NOMO-1 (cell line): Measurements from ENCODE around the gene PDE5A.
"Not testable (repeated sequence)": the region's sequence is repeated elsewhere in the genome, so short reads cannot be mapped to it uniquely, and the experiment has no call there.

Source experiments
- DNase-seq, 2 experiments: peaks; one replicate each; lab custom pipeline; 2025; ENCODE audit not compliant: unreplicated experiment in 2 of 2; lab: John Stamatoyannopoulos, UW

The PDE5A gene

GRCh38 chr4:119628281-119629141, at the start of gene PDE5A:
PDE5A (minus strand) TSS chr4:119628804; CDS start chr4:119628671, 133 bp downstream.
- peak; percentile 62 to 67 for DNase-seq

GRCh38 chr4:119676101-119676500, 47.5 kb upstream of the PDE5A start:
- no peak for DNase-seq

GRCh38 chr4:119675391-119675790, 46.8 kb upstream of the PDE5A start:
- no peak for DNase-seq

GRCh38 chr4:119672938-119673337, 44.3 kb upstream of the PDE5A start:
- DNase-seq: no peak

GRCh38 chr4:119672086-119672485, 43.5 kb upstream of the PDE5A start:
- DNase-seq: no peak

GRCh38 chr4:119671205-119671604, 42.6 kb upstream of the PDE5A start:
- no peak for DNase-seq

- DNase-seq: peak in 1 of 2 experiments; percentile 6
Observed at GRCh38 chr4:119667802-119668201, 39.2 kb upstream of the PDE5A start.

GRCh38 chr4:119666653-119667091, 38.1 kb upstream of the PDE5A start:
- no peak for DNase-seq

- no peak for DNase-seq
Observed at GRCh38 chr4:119665752-119666151, 37.1 kb upstream of the PDE5A start.

- DNase-seq: no peak
Observed at GRCh38 chr4:119664168-119664907, 35.7 kb upstream of the PDE5A start.

- DNase-seq: no peak
Observed at GRCh38 chr4:119663160-119663788, 34.7 kb upstream of the PDE5A start.

- not testable (repeated sequence) for DNase-seq
Observed at GRCh38 chr4:119662612-119663011, 34.0 kb upstream of the PDE5A start.

GRCh38 chr4:119661231-119661630, 32.6 kb upstream of the PDE5A start:
- DNase-seq: no peak

- no peak for DNase-seq
Observed at GRCh38 chr4:119659576-119659975, 31.0 kb upstream of the PDE5A start.

- no peak for DNase-seq
Observed at GRCh38 chr4:119657111-119657611, 28.6 kb upstream of the PDE5A start.

- DNase-seq: no peak
Observed at GRCh38 chr4:119656342-119656741, 27.7 kb upstream of the PDE5A start.

- DNase-seq: no peak
Observed at GRCh38 chr4:119655111-119655837, 26.7 kb upstream of the PDE5A start.

- no peak for DNase-seq
Observed at GRCh38 chr4:119653990-119654389, 25.4 kb upstream of the PDE5A start.

- DNase-seq: no peak
Observed at GRCh38 chr4:119652998-119653397, 24.4 kb upstream of the PDE5A start.

- DNase-seq: no peak
Observed at GRCh38 chr4:119648398-119648797, 19.8 kb upstream of the PDE5A start.
